ENCODE measurements around the gene GBA3.

- TF ChIP-seq CTCF (IDR thresholded peaks at IDR 0.05; ENCODE audit: low read length), result no peak
- no peak for TF ChIP-seq EZH2 (IDR thresholded peaks at IDR 0.05; ENCODE audit: borderline replicate concordance, low read length)
Observed at GRCh38 chr4:22850630-22851029, 157.9 kb downstream of the GBA3 start.

Measured in OCI-LY1 (cell line).